A673 (cell line): ENCODE data around the gene SRMS. TPM values are rescaled to one million over a fixed set of nuclear protein-coding genes. Genes with fewer than 3 reads are reported as not detected.

ENCODE experiments used
- Bru-seq: library from RNA; stranded (reverse); fragments of 400-500 nt; gene quantifications from one replicate; lab custom pipeline; 2021; lab: Mats Ljungman, UMichigan
- BruChase-seq, 2 experiments: library from RNA; stranded (reverse); fragments of 400-500 nt; gene quantifications; one replicate each; lab custom pipeline; 2021; lab: Mats Ljungman, UMichigan
- BruUV-seq: library from RNA; stranded (reverse); fragments of 400-500 nt; replicated peaks from 2 replicates; lab custom pipeline; 2021; lab: Mats Ljungman, UMichigan
- CTCF ChIA-PET: fragments of 300-600 bp; sonication (Branson Sonifier 250); formaldehyde crosslinking; loops from one replicate; lab custom pipeline; 2022; ENCODE audit warnings: antibody characterized with exemption; lab: Charles Lee
- POLR2A ChIA-PET: fragments of 300-600 bp; sonication (Branson Sonifier 250); formaldehyde crosslinking; loops from one replicate; lab custom pipeline; 2022; ENCODE audit warnings: antibody characterized with exemption; ENCODE audit not compliant: low non-redundant PET; lab: Charles Lee
- DNase-seq: peaks from one replicate; pipeline ENCODE4 v3.0.0-alpha.2; 2015; ENCODE audit warnings: low spot score
- H3K27ac ChIP-seq: fragments of 200-600 bp; sonication (generic); 2 replicates; pipeline ENCODE4 v1.5.1; 2016; ENCODE audit warnings: mixed run types, low read depth, mild to moderate bottlenecking, mixed read lengths, antibody characterized with exemption, low read length; ENCODE audit not compliant: poor library complexity, severe bottlenecking
- H3K27me3 ChIP-seq: fragments of 200-600 bp; sonication (generic); replicated peaks from 2 replicates; pipeline ENCODE4 v1.6.1; 2017; ENCODE audit warnings: mixed run types, low read depth, mild to moderate bottlenecking, mixed read lengths, antibody characterized with exemption, low read length; ENCODE audit not compliant: insufficient read depth, poor library complexity
- H3K36me3 ChIP-seq: fragments of 200-600 bp; sonication (generic); 2 replicates; pipeline ENCODE4 v1.6.1; 2016; ENCODE audit warnings: mixed run types, mild to moderate bottlenecking, mixed read lengths, antibody characterized with exemption, low read length; ENCODE audit not compliant: insufficient read depth, poor library complexity, severe bottlenecking
- H3K4me1 ChIP-seq: fragments of 200-600 bp; sonication (generic); 2 replicates; pipeline ENCODE4 v1.6.1; 2017; ENCODE audit warnings: mixed run types, mild to moderate bottlenecking, mixed read lengths, antibody characterized with exemption, low read length; ENCODE audit not compliant: insufficient read depth, poor library complexity, severe bottlenecking
- H3K4me3 ChIP-seq: fragments of 200-600 bp; sonication (generic); 2 replicates; pipeline ENCODE4 v1.5.1; 2016; ENCODE audit warnings: low read depth, mixed run types, mild to moderate bottlenecking, mixed read lengths, low read length; ENCODE audit not compliant: poor library complexity, severe bottlenecking
- H3K9me3 ChIP-seq: fragments of 200-600 bp; sonication (generic); 2 replicates; pipeline ENCODE4 v1.6.1; 2016; ENCODE audit warnings: mixed run types, low read depth, mild to moderate bottlenecking, mixed read lengths, antibody characterized with exemption, low read length; ENCODE audit not compliant: poor library complexity, severe bottlenecking
- EZH2 ChIP-seq: fragments of 200-600 bp; sonication (generic); IDR thresholded peaks from 2 replicates; pipeline ENCODE4 v1.6.1; 2017; ENCODE audit warnings: borderline replicate concordance, low read depth, mild to moderate bottlenecking, mixed read lengths, antibody characterized with exemption, low read length; ENCODE audit not compliant: poor library complexity, severe bottlenecking
- intact Hi-C: fragments of 100-400 bp; cut with micrococcal nuclease; formaldehyde crosslinking; loops from one replicate; pipeline ENCODE4 v1.10.0; 2022; ENCODE audit not compliant: unreplicated experiment
- long read RNA-seq: library from polyadenylated mRNA; stranded (forward); transcript quantifications from one replicate; pipeline ENCODE4 v2.0.0, GENCODE V29; 2022
- total RNA-seq: library from RNA; stranded (reverse); gene quantifications from 2 replicates; pipeline ENCODE4 v1.2.3, GENCODE V29; 2021
- TF ChIP-seq, protein P1 (sequence below): fragments of 300-800, 200-600 bp; sonication (generic); conservative IDR thresholded peaks from 2 replicates; pipeline ENCODE4 v1.5.1; 2017; ENCODE audit warnings: low read depth, mild to moderate bottlenecking, antibody characterized with exemption, low read length, moderate library complexity, mixed read lengths

The SRMS gene, protein sequence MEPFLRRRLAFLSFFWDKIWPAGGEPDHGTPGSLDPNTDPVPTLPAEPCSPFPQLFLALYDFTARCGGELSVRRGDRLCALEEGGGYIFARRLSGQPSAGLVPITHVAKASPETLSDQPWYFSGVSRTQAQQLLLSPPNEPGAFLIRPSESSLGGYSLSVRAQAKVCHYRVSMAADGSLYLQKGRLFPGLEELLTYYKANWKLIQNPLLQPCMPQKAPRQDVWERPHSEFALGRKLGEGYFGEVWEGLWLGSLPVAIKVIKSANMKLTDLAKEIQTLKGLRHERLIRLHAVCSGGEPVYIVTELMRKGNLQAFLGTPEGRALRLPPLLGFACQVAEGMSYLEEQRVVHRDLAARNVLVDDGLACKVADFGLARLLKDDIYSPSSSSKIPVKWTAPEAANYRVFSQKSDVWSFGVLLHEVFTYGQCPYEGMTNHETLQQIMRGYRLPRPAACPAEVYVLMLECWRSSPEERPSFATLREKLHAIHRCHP
- not detected in 2 replicates for total RNA-seq
- not detected for Bru-seq, nascent RNA
- BruChase-seq, experiment 1, labeled RNA remaining after a 2-hour chase, result not detected
- BruChase-seq, experiment 2, labeled RNA remaining after a 6-hour chase, result not detected
- long read RNA-seq, result 0 reads

DNA sequence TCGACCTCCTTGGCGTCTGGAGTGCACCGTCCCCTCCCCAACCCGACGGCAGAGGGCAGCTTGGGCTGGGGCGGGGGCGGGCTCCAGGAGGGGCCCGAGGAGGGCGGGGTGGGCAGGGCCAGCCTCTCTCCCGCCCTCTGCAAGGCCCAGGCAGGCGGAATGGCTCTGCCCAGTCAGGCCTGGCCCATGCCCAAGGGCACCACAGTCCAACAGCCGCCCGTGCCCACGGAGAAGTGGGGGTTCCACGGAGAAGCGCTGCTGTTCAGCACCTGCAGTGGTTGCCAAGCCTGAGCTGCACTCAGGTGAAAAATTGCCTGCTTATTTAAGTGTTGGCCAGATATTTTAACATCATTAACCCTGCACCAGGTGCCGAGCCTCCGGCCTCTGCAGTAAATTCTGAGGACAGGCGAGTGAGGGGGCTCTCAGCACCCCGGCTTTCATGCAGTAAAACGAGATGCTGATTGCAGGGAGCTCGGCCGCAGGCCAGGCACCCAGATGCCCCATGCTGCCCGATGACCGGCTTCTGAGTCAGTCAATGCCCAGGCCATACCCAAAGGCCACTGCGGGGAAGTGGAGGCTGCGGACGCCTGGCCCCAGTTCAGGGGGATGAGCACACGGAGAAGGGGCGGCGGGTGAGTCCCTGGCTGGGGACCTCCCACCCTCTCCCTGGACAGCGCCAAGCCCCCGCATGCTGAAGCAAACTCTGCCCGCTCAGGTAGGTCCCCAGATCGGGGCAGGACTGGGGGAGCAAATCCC, at the start of gene SRMS:
Gene SRMS (minus strand): TSS at position 25 of the 756 bp plus-strand sequence. CDS start 286 bp downstream, outside the sequence.
- intact Hi-C loops, result no loop called here
- H3K9me3 ChIP-seq, result no peaks in the 10 kb centered on the region
- POLR2A ChIA-PET, result no interaction called here
- no peak for DNase-seq
- H3K27me3 ChIP-seq, result peaks cover 48% of the 10 kb centered on the region
- H3K4me3 ChIP-seq, result no peak within 1 kb of the TSS
- H3K4me1 ChIP-seq, result peaks cover 4% of the 10 kb centered on the region
- BruUV-seq, result no TSS peak
- CTCF ChIA-PET, result no interaction called here
- TF ChIP-seq, protein P1, sequence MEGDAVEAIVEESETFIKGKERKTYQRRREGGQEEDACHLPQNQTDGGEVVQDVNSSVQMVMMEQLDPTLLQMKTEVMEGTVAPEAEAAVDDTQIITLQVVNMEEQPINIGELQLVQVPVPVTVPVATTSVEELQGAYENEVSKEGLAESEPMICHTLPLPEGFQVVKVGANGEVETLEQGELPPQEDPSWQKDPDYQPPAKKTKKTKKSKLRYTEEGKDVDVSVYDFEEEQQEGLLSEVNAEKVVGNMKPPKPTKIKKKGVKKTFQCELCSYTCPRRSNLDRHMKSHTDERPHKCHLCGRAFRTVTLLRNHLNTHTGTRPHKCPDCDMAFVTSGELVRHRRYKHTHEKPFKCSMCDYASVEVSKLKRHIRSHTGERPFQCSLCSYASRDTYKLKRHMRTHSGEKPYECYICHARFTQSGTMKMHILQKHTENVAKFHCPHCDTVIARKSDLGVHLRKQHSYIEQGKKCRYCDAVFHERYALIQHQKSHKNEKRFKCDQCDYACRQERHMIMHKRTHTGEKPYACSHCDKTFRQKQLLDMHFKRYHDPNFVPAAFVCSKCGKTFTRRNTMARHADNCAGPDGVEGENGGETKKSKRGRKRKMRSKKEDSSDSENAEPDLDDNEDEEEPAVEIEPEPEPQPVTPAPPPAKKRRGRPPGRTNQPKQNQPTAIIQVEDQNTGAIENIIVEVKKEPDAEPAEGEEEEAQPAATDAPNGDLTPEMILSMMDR, result no peak
- no peak for TF ChIP-seq EZH2
- H3K36me3 ChIP-seq, result no peaks in the 10 kb centered on the region
- no peak within 1 kb of the TSS for H3K27ac ChIP-seq

DNA sequence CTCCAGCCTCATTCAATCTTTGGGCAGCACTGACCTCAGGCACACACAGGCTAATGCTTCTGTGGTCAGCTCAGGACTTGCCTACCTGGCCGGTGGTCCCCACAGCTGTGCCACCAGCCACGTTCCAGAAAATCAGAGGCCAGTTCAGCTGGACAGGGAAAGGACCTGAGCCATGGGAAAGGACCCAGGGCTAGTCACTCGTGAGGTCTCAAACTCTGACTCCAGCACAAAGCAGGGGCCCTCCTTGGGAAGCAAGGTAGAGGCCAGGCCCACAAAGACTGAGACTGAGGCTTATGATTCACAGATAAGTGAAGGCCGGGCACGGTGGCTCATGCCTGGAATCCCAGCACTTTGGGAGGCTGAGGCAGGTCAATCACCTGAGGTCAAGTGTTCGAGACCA, 48.9 kb upstream of the SRMS start:
- no peak for TF ChIP-seq EZH2
- TF ChIP-seq, protein P1, result no peak
- no peak for DNase-seq
- intact Hi-C loops, result no loop called here
- ChIA-PET POLR2A (no interaction called here), CTCF (no interaction called here)
- H3K4me1 ChIP-seq, result no peaks in the 10 kb centered on the region
- H3K27ac ChIP-seq, result no peak overlapping the region
- H3K36me3 ChIP-seq, result peaks cover 2% of the 10 kb centered on the region
- no peak overlapping the region for H3K4me3 ChIP-seq
- H3K27me3 ChIP-seq, result no peaks in the 10 kb centered on the region
- no TSS peak for BruUV-seq
- H3K9me3 ChIP-seq, result no peaks in the 10 kb centered on the region

DNA sequence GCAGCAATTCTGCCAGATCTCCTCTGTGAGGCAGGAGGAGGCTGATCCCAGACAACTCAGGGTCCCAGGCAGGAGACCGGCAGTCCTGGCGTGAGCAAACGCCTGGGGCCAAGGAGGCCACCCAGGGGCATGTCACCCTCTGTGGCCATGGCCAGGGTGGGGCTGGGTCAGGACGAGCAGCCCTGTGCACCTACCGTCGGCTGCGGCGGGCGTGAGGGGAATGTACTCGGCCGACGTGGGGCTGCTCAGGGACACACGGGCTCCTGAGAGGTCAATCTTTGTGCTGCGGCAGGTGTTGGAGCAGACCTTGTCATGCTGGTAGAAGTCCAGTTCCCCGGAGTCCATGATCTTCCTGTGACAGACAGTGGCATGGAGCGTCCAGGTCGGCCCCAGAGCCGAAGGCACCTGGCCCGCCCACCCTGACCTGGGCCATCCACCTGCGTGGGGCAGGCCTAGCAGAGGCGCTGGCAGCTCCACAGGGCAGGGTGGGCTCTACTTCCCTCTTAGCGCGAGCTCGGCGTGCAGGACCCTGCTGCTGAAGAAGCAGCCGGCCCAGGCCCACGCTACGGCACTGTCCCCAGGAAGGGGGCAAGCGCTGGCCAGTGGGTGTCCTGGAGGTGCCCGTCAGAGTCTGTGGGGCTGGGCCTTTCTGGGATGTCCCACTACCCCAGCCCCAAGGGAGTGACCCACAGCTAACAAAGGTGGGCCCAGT, 48.0 kb upstream of the SRMS start:
- intact Hi-C loops, result no loop called here
- Histone ChIP-seq H3K36me3 (peaks cover 2% of the 10 kb centered on the region), H3K4me1 (no peaks in the 10 kb centered on the region), H3K27ac (no peak overlapping the region), H3K4me3 (no peak overlapping the region), H3K9me3 (no peaks in the 10 kb centered on the region), H3K27me3 (no peaks in the 10 kb centered on the region)
- TF ChIP-seq, protein P1, result no peak
- no peak for TF ChIP-seq EZH2
- CTCF ChIA-PET, result no interaction called here
- BruUV-seq, result no TSS peak
- POLR2A ChIA-PET, result no interaction called here
- DNase-seq, result no peak
